Right lobe of liver (tissue), 6 donors: Measurements from ENCODE around the gene STIL. TPM values are rescaled to one million over a fixed set of nuclear protein-coding genes. Genes with fewer than 3 reads are reported as not detected.
A peak's percentile ranks its signal among the peaks of the same experiment; 100 is the strongest.

ENCODE experiments used
- ATAC-seq, 4 donors: fragments of 200-7000 bp; cut with Tn5 transposase; one replicate each; pipeline ENCODE4 v1.9.1; 2020; ENCODE audit warnings: mild to moderate bottlenecking in 4 of 4, moderate library complexity in 4 of 4
- DNase-seq, 3 donors: peaks; one replicate each; pipeline ENCODE4 v3.0.0-alpha.2; 2020
- H3K27ac ChIP-seq, 3 donors: fragments of 200-600 bp; one replicate each; pipeline ENCODE4 v1.8.0; 2022
- H3K27me3 ChIP-seq, 2 donors: fragments of 200-600 bp; one replicate each; pipeline ENCODE4 v1.8.0; 2022
- H3K36me3 ChIP-seq, 4 donors: fragments of 200-600 bp; sonication (generic) in 1 of 4; one replicate each; pipeline versions ENCODE4 v1.5.1 to v1.8.0; 2017 to 2022; ENCODE audit warnings: control low read depth in 1 of 4
- H3K4me1 ChIP-seq, 4 donors: fragments of 200-600 bp; sonication (generic) in 1 of 4; one replicate each; pipeline versions ENCODE4 v1.5.1 to v1.8.0; 2017 to 2022; ENCODE audit warnings: control low read depth in 1 of 4
- H3K4me3 ChIP-seq, 3 donors: fragments of 200-600 bp; one replicate each; pipeline ENCODE4 v1.8.0; 2022
- H3K9me3 ChIP-seq, 4 donors: fragments of 200-600 bp; sonication (generic) in 1 of 4; one replicate each; pipeline versions ENCODE4 v1.5.1 to v1.8.0; 2017 to 2022; ENCODE audit warnings: control low read depth in 1 of 4
- POLR2A ChIP-seq: fragments of 450-650 bp; IDR thresholded peaks from one replicate; pipeline ENCODE4 v1.6.1; 2017; ENCODE audit warnings: antibody characterized with exemption, mild to moderate bottlenecking
- WGBS: methylation state at CpG from one replicate; pipeline ENCODE4 v1.1.6; 2018; ENCODE audit warnings: low coverage, low lambda C conversion rate; ENCODE audit not compliant: insufficient coverage; ENCODE audit errors: missing lambda C conversion rate; 5-methylcytosine and 5-hydroxymethylcytosine counted together
- intact Hi-C, 2 donors: fragments of 100-400 bp; cut with DNase I; formaldehyde crosslinking; loops; one replicate each; pipeline versions ENCODE4 v1.11.2 to v1.14.1; 2022
- long read RNA-seq: library from polyadenylated mRNA; unstranded; transcript quantifications from one replicate; pipeline ENCODE4 v2.0.0, GENCODE V29; 2019
- total RNA-seq, 6 experiments: library from RNA; depleted of rRNA in 2 of 6; stranded (reverse); fragments of >200 nt in 2 of 6; fragmentation: NEBNext Ultra II Directional in 3 of 6; extraction: Animal tissue kit (Norgen Biotek cat#: 25700) in 3 of 6; gene quantifications; one replicate each; pipeline versions ENCODE4 v1.1.0 to v1.2.4, GENCODE V29; 2016 to 2023
- TF ChIP-seq, protein P1 (sequence below), 4 donors: fragments of 200-600 bp in 3 of 4; fragments of 450-650 bp in 1 of 4; IDR thresholded peaks; one replicate each; pipeline versions ENCODE4 v1.5.1 to v1.8.0; 2016 to 2022; ENCODE audit warnings: antibody characterized with exemption in 4 of 4, mild to moderate bottlenecking in 2 of 4
- donor health status: DM: no; HTN: yes; CAD: no.
- donor health status: DM: no; HTN: no; CAD: no.
- donor health status: DM: no; HTN: no; CAD: no.
- donor health status: DM: no; HTN: yes; CAD: no.
- donor health status: DM: no; HTN: yes; CAD: no.

Gene STIL
- total RNA-seq: 1 to 10 TPM in 3 of 6 experiments, under 1 TPM in 3; 0.61 to 2.5 (median 0.87) TPM
- long read RNA-seq: 0 reads

DNA sequence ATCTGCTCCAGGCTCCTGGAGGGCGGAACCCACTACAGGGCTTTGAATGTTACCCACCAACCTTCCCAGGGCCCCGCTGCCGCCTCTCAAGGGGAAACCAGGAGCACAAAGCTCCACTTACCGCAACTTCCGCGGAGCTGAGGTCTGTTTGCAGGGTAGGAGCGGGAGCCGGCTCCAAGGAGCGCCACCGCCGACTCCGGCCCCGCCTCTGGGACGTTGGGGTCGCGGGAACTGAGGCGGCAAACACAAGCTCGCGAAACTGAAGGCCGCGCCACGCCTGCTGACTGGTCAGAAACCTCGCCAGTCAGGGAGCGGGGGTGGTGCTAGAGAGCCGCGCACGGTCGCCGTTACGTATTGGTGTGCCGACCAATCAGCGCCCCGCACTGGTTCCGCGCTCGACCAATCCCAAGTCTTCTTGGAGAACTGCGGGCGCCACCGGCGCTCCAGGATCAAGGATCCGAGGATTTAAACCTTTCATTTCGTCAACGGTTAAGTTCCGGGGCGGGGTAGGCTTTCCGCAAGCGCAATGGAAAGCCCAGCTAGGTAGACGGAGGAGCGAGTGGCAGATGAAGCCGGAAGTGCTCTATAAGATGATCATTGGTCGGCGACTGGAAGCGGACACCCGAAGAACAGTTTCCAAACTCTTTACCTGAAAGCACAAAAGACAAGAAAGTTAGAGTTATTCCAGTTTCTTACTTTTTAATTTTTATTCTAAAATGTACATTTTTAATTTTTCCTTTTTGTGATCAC lies at the start of gene STIL:
Gene STIL, minus strand, starts transcription at position 233 of the 750 bp plus-strand sequence. CDS start 3,828 bp downstream, outside the sequence.
- DNase-seq (peak; percentile 99), ATAC-seq (peak; percentile 99 to 100 (median 100))
- Histone ChIP-seq H3K4me3 (peak within 1 kb of the TSS; percentile 51 to 64 (median 54)), H3K27ac (peak within 1 kb of the TSS; percentile 24 to 41 (median 37)), H3K27me3 (no peaks in the 10 kb centered on the region), H3K9me3 (no peaks in the 10 kb centered on the region), H3K4me1 (peaks cover 0 to 8% (median 3%) of the 10 kb centered on the region in 4 donors), H3K36me3 (no peaks in the 10 kb centered on the region)
- TF ChIP-seq POLR2A: peak; percentile 77
- TF ChIP-seq, protein P1, sequence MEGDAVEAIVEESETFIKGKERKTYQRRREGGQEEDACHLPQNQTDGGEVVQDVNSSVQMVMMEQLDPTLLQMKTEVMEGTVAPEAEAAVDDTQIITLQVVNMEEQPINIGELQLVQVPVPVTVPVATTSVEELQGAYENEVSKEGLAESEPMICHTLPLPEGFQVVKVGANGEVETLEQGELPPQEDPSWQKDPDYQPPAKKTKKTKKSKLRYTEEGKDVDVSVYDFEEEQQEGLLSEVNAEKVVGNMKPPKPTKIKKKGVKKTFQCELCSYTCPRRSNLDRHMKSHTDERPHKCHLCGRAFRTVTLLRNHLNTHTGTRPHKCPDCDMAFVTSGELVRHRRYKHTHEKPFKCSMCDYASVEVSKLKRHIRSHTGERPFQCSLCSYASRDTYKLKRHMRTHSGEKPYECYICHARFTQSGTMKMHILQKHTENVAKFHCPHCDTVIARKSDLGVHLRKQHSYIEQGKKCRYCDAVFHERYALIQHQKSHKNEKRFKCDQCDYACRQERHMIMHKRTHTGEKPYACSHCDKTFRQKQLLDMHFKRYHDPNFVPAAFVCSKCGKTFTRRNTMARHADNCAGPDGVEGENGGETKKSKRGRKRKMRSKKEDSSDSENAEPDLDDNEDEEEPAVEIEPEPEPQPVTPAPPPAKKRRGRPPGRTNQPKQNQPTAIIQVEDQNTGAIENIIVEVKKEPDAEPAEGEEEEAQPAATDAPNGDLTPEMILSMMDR (IDR thresholded peaks at IDR 0.05): peak in 2 of 4 donors; percentile 30 to 39
- WGBS: under 1% methylated on average over 26 of the region's 54 CpGs
- intact Hi-C loops: no loop called here

DNA sequence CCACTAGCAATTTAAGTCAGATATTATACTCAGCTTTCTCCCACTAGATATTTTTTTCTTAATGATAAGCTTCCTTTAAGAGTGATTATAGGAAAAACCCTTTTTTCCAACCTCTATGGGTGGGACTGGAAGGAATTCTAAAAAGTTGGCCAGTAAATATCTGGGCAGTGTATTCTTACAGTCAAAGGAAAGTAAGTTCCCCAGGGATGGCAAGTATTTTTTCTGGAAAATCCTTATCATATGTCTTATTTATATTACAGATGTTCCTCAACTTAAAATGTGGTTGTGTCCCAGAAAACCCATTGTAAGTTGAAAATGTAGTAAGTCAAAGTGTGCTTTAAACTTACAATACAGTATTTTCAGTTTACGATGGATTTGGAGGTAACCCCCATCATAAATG lies 48.9 kb upstream of the STIL start:
- H3K36me3 ChIP-seq: no peaks in the 10 kb centered on the region
- intact Hi-C loops: no loop called here
- no peaks in the 10 kb centered on the region for H3K27me3 ChIP-seq
- no peak for TF ChIP-seq POLR2A
- TF ChIP-seq, protein P1 (IDR thresholded peaks at IDR 0.05): no peak
- no peak overlapping the region for H3K4me3 ChIP-seq
- H3K4me1 ChIP-seq: no peaks in the 10 kb centered on the region
- ATAC-seq: no peak
- no peaks in the 10 kb centered on the region for H3K9me3 ChIP-seq
- H3K27ac ChIP-seq: no peak overlapping the region
- 100% methylated on average over 1 of the region's 1 CpG for WGBS
- no peak for DNase-seq

DNA sequence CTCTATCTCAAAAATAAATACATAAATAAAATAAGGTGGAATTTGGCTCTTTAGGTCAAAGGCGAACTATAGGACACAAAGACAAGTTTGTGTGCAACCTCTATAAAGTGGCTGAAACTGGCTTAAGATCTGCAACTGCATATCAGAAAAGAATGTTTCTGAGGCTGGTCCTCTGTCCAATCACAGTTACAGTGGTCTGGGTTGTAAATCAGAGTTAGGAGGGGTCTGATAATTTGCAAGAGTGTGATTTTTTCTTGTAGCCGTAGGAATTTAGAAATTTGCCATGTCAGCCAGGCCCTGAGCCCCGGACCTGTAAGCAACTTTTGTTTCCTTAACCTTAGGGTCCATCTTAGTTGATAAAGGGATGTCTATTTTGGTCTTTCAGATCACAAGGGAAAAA lies 47.4 kb upstream of the STIL start:
- WGBS: 54% methylated on average over 3 of the region's 3 CpGs
- TF ChIP-seq POLR2A: no peak
- TF ChIP-seq, protein P1 (IDR thresholded peaks at IDR 0.05): no peak
- Histone ChIP-seq H3K36me3 (no peaks in the 10 kb centered on the region), H3K27me3 (no peaks in the 10 kb centered on the region), H3K4me1 (no peaks in the 10 kb centered on the region), H3K9me3 (no peaks in the 10 kb centered on the region), H3K27ac (no peak overlapping the region), H3K4me3 (no peak overlapping the region)
- DNase-seq: no peak
- ATAC-seq: no peak
- intact Hi-C loops: no loop called here

DNA sequence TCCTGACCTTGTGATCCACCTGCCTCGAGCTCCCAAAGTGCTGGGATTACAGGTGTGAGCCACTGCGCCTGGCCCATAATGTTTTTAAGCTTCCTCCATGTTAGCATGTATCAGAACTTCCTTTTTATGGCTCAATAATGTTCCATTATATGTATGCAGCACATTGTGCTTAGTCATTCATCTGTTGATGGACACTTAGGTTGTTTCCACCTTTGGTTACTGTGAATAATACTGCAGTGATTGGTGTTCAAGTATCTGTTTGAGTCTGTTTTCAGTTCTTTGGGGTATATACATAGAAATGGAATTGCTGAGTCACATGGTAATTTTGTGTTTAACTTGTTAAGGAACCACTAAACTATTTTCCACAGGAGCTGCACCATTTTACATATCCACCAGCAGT lies 37.4 kb upstream of the STIL start:
- WGBS: 100% methylated on average over 2 of the region's 2 CpGs
- no peak for ATAC-seq
- intact Hi-C loops: no loop called here

More for the DNA sequence above, 37.4 kb upstream of the STIL start:
- H3K36me3 ChIP-seq: no peaks in the 10 kb centered on the region
- no peak for DNase-seq
- no peak overlapping the region for H3K27ac ChIP-seq
- H3K9me3 ChIP-seq: no peaks in the 10 kb centered on the region
- H3K27me3 ChIP-seq: no peaks in the 10 kb centered on the region
- no peak overlapping the region for H3K4me3 ChIP-seq
- H3K4me1 ChIP-seq: peaks cover 0 to 14% (median 0%) of the 10 kb centered on the region in 4 donors
- no peak for TF ChIP-seq POLR2A
- TF ChIP-seq, protein P1 (IDR thresholded peaks at IDR 0.05): no peak
